AG04450 (cell line): ENCODE data around the gene IQCE. TPM values are rescaled to one million over a fixed set of nuclear protein-coding genes. Genes with fewer than 3 reads are reported as not detected.

ENCODE experiments used
- CTCF ChIA-PET: fragments of 300-600, 350-600 bp; formaldehyde crosslinking; extraction: SDS; loops from one replicate; lab custom pipeline; 2022; ENCODE audit warnings: antibody characterized with exemption, inconsistent platforms; lab: Charles Lee
- POLR2A ChIA-PET: fragments of 350-600 bp; formaldehyde crosslinking; extraction: SDS; loops from one replicate; lab custom pipeline; 2021; ENCODE audit warnings: antibody characterized with exemption, inconsistent platforms; lab: Yijun Ruan, JAX
- DNase-seq: peaks from one replicate; pipeline ENCODE4 v3.0.0-alpha.2; 2011; ENCODE audit warnings: low read depth, low spot score
- H3K27ac ChIP-seq: one replicate; pipeline ENCODE4 v1.5.1; 2012; ENCODE audit warnings: low read depth, low read length, control low read depth
- H3K27me3 ChIP-seq: one replicate; pipeline ENCODE4 v1.6.0; 2012; ENCODE audit warnings: low read length; ENCODE audit not compliant: control insufficient read depth, insufficient read depth
- H3K4me3 ChIP-seq: 2 replicates; pipeline ENCODE4 v1.5.1; 2011; ENCODE audit warnings: mild to moderate bottlenecking, low read depth, low read length, control low read depth
- H3K9me3 ChIP-seq: 2 replicates; pipeline ENCODE4 v1.5.1; 2012; ENCODE audit warnings: low read length; ENCODE audit not compliant: control insufficient read depth, insufficient read depth
- CTCF ChIP-seq: IDR thresholded peaks from 2 replicates; pipeline ENCODE4 v1.5.1; 2011; ENCODE audit warnings: low read depth, low read length, control low read depth, inconsistent platforms
- polyA plus RNA-seq: library from polyadenylated mRNA; depleted of rRNA; stranded (reverse); fragments of >200 nt; gene quantifications from 2 replicates; pipeline ENCODE4 v1.2.3, GENCODE V29; 2011

Gene IQCE
- polyA plus RNA-seq, 1 experiment: 6.8 TPM

GRCh38 chr7:2602406-2603043, 43.7 kb downstream of the IQCE start:
- DNase-seq: no peak
- H3K27ac ChIP-seq: no peak overlapping the region
- H3K27me3 ChIP-seq: no peaks in the 10 kb centered on the region
- H3K4me3 ChIP-seq: no peak overlapping the region
- ChIA-PET CTCF (no interaction called here), POLR2A (no interaction called here)
- TF ChIP-seq CTCF: no peak
- H3K9me3 ChIP-seq: no peaks in the 10 kb centered on the region; the same call in 1 of the 2 replicates

DNA sequence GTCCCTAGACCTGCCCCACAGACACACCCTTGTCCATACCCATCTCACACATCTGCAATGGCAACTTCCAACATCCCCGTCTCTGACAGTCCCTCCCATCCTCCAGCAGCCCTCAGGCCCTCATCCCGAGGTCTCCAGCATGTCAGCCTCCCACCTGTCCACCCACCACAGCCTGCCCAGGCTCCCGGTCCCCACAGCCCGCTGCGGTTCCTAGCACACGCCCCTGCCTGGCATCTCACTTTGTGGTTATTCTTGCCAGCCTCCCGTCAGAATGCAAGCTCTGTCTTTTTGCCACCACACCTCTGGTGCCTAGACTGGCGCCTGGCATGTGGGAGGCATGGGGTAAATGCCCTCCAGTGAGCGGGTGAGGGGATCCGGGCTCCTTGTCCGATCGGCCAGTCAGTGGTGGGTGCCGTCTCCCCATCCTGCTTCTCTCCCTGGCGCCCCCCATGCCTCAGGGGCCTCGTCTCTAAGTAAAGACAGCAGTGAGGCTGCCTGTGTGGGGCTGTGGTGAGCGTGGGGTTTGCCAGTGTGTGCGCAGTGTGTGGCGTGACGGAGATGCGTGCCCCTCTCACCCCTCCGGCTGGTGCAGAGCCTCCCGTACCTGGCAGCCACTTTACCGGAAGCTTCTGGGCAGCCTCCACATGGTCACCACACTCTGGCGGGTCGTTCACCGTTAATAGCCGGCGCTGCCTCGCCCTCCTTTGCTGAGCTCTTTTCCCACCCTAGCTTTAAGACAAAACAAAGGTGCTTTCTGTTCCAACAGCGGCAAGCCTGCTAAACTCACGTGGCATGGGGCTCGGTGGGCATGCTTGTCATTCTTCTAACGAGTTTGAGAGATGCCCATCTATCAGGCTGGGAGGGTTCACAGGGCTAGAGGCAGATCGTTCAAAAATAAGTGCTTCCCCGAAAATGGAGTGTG, 44.5 kb downstream of the IQCE start:
- H3K4me3 ChIP-seq: no peak overlapping the region
- no peak for DNase-seq
- H3K9me3 ChIP-seq: no peaks in the 10 kb centered on the region; the same call in 1 of the 2 replicates
- TF ChIP-seq CTCF: no peak
- H3K27me3 ChIP-seq: no peaks in the 10 kb centered on the region
- POLR2A ChIA-PET: no interaction called here
- H3K27ac ChIP-seq: no peak overlapping the region
- CTCF ChIA-PET: no interaction called here

GRCh38 chr7:2604608-2605174, 45.9 kb downstream of the IQCE start:
- Histone ChIP-seq H3K4me3 (no peak overlapping the region), H3K27ac (no peak overlapping the region), H3K9me3 (no peaks in the 10 kb centered on the region; the same call in 1 of the 2 replicates), H3K27me3 (no peaks in the 10 kb centered on the region)
- no peak for DNase-seq
- ChIA-PET POLR2A (no interaction called here), CTCF (no interaction called here)
- TF ChIP-seq CTCF: no peak

- TF ChIP-seq CTCF: no peak
- Histone ChIP-seq H3K27me3 (no peaks in the 10 kb centered on the region), H3K9me3 (no peaks in the 10 kb centered on the region; the same call in 1 of the 2 replicates), H3K27ac (no peak overlapping the region), H3K4me3 (no peak overlapping the region)
- CTCF ChIA-PET: no interaction called here
- POLR2A ChIA-PET: interaction anchor here (0.6 kb wide), 1 partner anchor 83 kb away, joined by 3 read pairs; no protein-coding TSS in a partner anchor
- no peak for DNase-seq
These were observed 47.1 kb downstream of the IQCE start for GRCh38 chr7:2605608-2606538.
